Erythroblast (primary cell): ENCODE measurements around the gene PARS2.

Source experiments
- GATA1 ChIP-seq: IDR thresholded peaks from 2 replicates; pipeline ENCODE4 v1.6.1; 2011; ENCODE audit warnings: low read depth, mild to moderate bottlenecking, control low read depth, low read length, moderate library complexity
- POLR2A ChIP-seq: IDR thresholded peaks from 2 replicates; pipeline ENCODE4 v1.6.1; 2011; ENCODE audit warnings: mild to moderate bottlenecking, low read length

DNA sequence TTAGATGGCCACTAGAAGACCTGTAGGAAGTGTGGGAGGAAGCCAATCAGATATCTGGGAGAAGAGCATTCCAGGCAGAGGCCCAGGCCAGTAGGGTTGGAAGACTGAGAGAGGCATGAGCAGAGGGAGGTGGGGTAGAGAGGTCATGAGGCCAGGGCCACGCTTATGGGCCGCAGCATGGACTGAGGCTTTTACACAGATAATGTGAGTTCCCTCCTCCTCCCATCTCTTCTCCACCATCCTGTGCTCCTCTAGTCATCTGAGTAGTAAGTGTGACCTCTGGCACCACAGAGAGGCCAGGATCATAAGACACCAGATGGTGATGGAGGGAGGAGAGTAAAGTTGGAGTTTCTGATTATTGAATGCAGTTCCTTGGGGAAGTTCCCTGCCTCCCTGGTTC, 19.7 kb upstream of the PARS2 start:
- TF ChIP-seq POLR2A = no peak
- TF ChIP-seq GATA1 = no peak
